22Rv1 (cell line): ENCODE measurements around the gene ZNF385D.

Experiments used
- H3K27ac ChIP-seq: fragments of 450-650 bp; 2 replicates; pipeline ENCODE4 v1.5.1; 2017
- ZFX ChIP-seq: fragments of 450-650 bp; IDR thresholded peaks from 2 replicates; pipeline ENCODE4 v1.6.1; 2017; ENCODE audit warnings: antibody characterized with exemption, borderline replicate concordance
- TF ChIP-seq, protein P1 (sequence below): fragments of 450-650 bp; IDR thresholded peaks from 2 replicates; pipeline ENCODE4 v1.5.1; 2017; ENCODE audit warnings: mild to moderate bottlenecking

The ZNF385D gene

DNA sequence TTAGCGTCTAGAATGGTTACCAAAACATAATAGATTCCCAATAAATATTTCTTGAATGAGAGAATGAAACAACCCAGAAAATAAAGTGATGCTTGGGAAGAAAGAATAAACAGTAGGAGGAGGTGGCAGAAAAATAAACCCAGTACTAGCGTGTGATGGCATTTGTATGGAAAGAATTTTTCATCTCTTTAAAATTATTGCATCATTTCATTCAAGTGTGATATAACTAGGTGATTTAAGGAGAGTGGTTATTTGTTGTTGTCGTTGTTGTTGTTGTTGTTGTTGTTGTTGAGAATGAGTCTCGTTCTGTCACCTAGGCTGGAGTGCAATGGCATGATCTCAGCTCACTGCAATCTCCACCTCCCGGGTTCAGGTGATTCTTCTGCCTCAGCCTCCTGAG, 293.9 kb downstream of the ZNF385D start:
- TF ChIP-seq ZFX, result no peak
- TF ChIP-seq, protein P1, sequence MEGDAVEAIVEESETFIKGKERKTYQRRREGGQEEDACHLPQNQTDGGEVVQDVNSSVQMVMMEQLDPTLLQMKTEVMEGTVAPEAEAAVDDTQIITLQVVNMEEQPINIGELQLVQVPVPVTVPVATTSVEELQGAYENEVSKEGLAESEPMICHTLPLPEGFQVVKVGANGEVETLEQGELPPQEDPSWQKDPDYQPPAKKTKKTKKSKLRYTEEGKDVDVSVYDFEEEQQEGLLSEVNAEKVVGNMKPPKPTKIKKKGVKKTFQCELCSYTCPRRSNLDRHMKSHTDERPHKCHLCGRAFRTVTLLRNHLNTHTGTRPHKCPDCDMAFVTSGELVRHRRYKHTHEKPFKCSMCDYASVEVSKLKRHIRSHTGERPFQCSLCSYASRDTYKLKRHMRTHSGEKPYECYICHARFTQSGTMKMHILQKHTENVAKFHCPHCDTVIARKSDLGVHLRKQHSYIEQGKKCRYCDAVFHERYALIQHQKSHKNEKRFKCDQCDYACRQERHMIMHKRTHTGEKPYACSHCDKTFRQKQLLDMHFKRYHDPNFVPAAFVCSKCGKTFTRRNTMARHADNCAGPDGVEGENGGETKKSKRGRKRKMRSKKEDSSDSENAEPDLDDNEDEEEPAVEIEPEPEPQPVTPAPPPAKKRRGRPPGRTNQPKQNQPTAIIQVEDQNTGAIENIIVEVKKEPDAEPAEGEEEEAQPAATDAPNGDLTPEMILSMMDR, result no peak
- no peak overlapping the region for H3K27ac ChIP-seq

DNA sequence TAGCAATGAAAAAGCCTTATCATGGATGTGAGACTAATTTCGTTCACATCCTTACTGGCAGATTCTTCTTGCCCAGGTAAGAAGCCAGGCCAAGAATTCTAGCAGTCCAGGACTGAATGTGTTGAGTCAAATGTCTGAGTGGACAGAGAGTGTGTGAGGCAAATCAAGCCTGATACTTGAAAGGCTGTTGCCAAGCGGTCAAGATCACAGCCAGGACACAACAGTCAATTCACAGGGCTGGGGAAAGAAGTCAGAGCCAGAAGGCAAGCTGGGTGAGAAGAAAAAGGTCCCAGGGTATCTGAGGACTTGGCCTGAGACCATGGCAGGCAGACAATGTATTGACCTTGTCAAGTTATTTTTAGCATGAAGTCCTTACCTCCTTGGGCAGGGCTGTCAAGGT, 301.3 kb downstream of the ZNF385D start:
- no peak overlapping the region for H3K27ac ChIP-seq
- no peak for TF ChIP-seq ZFX
- TF ChIP-seq, protein P1, result no peak

DNA sequence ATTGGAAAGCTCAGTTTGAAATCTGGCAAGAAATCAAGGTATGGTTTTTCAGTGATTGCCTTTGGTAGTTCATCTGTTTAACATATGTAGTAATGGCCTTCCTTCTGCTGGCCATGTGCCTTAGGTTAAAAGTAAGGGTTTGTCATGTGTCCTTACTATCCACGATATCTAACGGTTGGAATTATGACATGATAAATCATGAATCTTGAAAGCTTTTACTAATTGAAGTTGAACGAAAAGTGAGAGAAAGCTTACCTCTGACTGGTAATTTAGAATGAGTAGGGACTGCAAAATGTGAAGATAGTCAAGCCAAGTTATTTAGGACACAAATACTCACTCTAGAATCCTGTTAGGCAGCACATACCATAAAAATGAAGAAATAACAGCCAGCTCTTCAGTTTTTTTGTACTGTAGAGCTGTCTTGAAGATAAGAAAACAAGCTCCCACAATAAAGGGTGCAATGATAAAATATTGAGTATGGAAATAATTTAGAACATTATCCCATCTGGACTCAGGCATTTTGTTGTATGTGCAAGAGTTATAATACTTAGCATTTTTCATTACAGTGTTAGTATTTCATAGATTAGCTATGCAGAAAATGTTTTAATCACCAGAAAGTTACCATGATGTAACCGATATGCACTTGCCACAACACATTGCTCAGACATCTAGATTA, 303.4 kb downstream of the ZNF385D start:
- H3K27ac ChIP-seq, result no peak overlapping the region
- TF ChIP-seq, protein P1, result no peak
- TF ChIP-seq ZFX, result no peak

DNA sequence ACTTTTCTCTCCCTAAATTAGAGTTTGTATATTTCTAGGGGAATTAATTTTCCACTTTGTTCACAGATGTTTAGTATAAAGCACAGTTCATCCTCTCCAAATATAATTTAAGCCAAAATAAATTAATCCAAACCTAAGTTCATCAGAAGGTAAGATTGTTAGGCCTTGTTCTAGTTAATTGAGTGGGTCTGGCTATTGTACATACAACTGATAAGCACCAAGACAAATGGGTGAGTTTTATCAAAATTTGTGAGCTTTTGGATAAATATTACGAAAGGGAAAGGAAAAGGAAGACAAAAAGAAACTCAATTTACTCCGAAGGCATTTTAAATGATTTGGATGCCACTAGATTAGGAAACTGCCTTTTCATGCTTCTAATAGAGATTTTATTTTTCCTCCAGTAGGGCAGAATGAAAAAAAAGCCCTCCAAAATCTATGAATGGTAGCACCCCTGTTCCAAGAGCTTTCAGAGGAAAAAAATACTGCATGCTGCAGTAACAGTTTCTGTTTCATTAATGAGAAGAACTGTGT, 304.0 kb downstream of the ZNF385D start:
- no peak overlapping the region for H3K27ac ChIP-seq
- no peak for TF ChIP-seq ZFX
- TF ChIP-seq, protein P1, result no peak

DNA sequence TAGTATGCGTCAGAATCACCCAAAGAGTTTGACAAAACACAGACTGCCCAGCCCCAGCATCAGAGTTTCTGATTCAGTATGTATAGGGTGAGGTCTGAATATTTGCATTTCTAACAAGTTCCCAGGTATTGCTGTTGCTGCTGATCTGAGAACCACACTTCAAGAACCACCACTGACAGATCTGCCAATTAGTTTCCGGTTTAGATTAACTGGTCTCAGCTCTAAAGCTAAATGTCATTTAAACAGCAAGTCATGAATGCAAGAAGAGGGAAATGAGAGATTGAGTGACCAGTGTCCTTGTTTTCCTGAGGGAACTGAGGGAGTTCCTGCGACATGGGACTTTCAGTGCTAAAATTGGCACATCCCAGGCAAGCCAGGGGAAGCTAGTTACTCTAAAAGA, 305.0 kb downstream of the ZNF385D start:
- TF ChIP-seq ZFX, result no peak
- TF ChIP-seq, protein P1, result no peak
- H3K27ac ChIP-seq, result no peak overlapping the region

DNA sequence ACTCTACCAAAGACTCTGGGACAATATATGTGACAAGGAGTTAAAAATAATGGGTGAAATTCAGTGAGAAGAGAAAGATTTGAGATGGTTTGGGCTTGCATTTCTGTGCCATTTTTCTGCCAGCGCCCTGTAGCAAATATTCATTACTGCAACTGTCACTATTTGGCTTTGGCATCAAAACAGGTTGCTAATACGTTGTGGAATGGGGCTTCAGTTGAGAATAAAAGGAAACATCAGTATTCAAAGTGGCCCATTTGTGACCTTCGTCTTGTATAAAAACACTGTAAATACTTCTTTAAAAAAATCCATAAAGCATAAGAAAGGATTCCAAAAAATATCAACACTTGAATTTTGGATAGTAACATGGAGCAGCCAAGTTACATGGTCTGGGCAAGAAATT, 309.2 kb downstream of the ZNF385D start:
- no peak overlapping the region for H3K27ac ChIP-seq
- TF ChIP-seq, protein P1, result no peak
- TF ChIP-seq ZFX, result no peak

DNA sequence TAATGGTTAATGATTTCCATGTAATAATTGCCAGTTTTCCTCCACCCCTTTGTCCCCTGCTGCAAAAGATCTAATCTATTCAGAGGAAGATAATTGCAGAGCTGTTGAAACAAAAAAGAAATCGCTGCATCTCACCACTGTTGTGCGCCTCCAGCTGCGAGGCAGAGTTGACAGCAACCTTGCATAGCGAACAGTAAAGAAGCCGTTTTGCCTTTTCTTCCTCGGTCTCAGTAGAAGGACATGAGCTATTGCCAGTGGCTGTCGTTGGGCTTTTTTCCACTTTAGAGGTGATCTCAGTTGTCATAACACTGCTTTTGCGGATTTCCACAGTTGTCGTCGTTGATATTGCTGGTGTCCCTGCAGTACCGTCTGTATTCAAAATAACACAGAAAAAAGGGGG, 314.2 kb downstream of the ZNF385D start:
- H3K27ac ChIP-seq, result no peak overlapping the region
- TF ChIP-seq ZFX, result no peak
- TF ChIP-seq, protein P1, result no peak
